Measurements from ENCODE around the gene SPINK2. TPM values are rescaled to one million over a fixed set of nuclear protein-coding genes. Genes with fewer than 3 reads are reported as not detected.

SPINK2 gene
- total RNA-seq, 1 donor from 2014 or later = not detected

DNA sequence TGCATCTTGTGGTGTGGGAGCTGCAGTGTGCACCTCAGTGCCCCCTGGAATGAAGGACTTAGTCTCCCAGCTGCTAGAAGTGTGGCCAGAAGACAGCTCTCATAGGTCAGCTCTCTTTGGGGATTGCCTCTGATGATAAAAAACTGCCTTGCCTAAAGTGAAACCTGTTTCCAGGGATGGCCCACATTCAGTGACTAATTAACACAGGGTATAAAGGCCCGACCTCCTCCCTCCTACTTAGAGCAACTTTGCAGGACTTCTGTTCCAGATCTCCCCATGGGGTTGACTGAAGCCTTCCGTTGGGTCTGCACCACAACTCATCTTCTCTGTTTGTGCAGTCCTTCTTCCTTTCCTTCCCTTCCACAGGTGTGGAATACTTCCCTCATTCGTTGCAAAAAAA lies 53.2 kb downstream of the SPINK2 start:
- TF ChIP-seq, protein P1, sequence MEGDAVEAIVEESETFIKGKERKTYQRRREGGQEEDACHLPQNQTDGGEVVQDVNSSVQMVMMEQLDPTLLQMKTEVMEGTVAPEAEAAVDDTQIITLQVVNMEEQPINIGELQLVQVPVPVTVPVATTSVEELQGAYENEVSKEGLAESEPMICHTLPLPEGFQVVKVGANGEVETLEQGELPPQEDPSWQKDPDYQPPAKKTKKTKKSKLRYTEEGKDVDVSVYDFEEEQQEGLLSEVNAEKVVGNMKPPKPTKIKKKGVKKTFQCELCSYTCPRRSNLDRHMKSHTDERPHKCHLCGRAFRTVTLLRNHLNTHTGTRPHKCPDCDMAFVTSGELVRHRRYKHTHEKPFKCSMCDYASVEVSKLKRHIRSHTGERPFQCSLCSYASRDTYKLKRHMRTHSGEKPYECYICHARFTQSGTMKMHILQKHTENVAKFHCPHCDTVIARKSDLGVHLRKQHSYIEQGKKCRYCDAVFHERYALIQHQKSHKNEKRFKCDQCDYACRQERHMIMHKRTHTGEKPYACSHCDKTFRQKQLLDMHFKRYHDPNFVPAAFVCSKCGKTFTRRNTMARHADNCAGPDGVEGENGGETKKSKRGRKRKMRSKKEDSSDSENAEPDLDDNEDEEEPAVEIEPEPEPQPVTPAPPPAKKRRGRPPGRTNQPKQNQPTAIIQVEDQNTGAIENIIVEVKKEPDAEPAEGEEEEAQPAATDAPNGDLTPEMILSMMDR (IDR thresholded peaks at IDR 0.05) = no peak
- intact Hi-C loops (cut with DNase I) = no loop called here
- Histone ChIP-seq H3K4me3 (no peak overlapping the region), H3K27me3 (no peaks in the 10 kb centered on the region), H3K36me3 (no peaks in the 10 kb centered on the region), H3K27ac (no peak overlapping the region), H3K4me1 (no peaks in the 10 kb centered on the region), H3K9me3 (no peaks in the 10 kb centered on the region)
- ATAC-seq = peak; percentile 26
- no peak for DNase-seq

DNA sequence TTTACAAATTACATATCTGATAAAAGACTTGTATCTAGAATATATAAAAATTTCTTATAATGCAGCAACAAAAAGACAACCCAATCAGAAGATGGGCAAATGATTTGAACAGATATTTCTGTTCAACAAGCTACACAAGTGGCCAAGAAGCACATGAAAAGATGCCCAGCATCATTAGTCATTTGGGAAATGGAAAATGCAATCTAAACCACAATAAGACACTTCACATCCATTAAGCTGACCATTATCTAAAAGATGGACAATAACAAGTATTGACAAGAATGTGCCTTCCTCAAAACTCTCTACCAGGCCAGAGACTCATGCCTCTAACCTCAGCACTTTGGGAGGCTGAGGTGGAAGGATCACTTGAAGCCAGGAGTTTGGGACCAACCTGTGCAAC lies 53.9 kb downstream of the SPINK2 start:
- no peak for ATAC-seq
- TF ChIP-seq, protein P1 (IDR thresholded peaks at IDR 0.05) = no peak
- DNase-seq = no peak
- Histone ChIP-seq H3K27ac (no peak overlapping the region), H3K4me3 (no peak overlapping the region), H3K4me1 (no peaks in the 10 kb centered on the region), H3K36me3 (no peaks in the 10 kb centered on the region), H3K27me3 (no peaks in the 10 kb centered on the region), H3K9me3 (no peaks in the 10 kb centered on the region)
- intact Hi-C loops (cut with DNase I) = no loop called here

DNA sequence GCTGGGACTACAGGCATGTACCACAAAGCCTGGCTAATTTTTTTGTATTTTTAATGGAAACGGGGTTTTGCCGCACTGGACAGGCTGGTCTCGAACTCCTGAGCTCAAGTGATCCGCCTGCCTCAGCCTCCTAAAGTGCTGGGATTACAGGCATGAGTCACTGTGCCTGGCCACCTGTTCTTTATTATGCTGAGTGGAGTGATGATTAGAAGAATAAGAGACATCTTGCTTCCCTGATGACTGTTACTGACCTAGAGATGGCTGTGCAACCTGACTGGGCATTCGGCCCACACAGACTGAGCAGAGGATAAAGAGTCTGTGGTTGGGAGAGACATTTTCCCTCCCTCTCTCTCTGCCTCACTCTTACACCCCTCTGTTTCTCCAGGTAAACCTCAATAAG lies 56.7 kb downstream of the SPINK2 start:
- no peak for ATAC-seq

DNA sequence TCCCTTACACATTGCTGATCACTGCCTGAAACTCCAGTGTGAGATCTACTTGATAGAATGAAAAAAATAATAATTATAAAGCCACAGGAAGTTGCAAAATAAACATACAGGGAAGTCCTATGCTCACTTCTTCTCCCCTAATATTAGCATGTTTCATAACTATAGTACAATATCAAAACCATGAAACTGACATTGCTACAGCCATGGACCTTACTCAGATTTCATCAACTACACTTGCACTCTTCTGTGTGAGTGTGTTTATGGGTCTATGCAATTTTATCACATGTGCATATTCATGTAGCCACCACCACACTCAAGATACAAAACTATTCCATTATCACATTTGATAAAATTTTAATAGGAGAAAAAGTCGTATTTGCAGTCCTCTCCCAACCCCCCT lies 57.3 kb downstream of the SPINK2 start:
- TF ChIP-seq, protein P1 (IDR thresholded peaks at IDR 0.05) = no peak
- ATAC-seq (peak; percentile 61), DNase-seq (no peak)
- Histone ChIP-seq H3K36me3 (no peaks in the 10 kb centered on the region), H3K27ac (no peak overlapping the region), H3K4me1 (peaks cover under 1% of the 10 kb centered on the region), H3K4me3 (no peak overlapping the region), H3K27me3 (no peaks in the 10 kb centered on the region), H3K9me3 (no peaks in the 10 kb centered on the region)
- intact Hi-C loops (cut with DNase I) = no loop called here

More for the DNA sequence above, 56.7 kb downstream of the SPINK2 start:
- Histone ChIP-seq H3K4me1 (no peaks in the 10 kb centered on the region), H3K27ac (no peak overlapping the region), H3K4me3 (no peak overlapping the region), H3K36me3 (no peaks in the 10 kb centered on the region), H3K9me3 (no peaks in the 10 kb centered on the region), H3K27me3 (no peaks in the 10 kb centered on the region)
- TF ChIP-seq, protein P1 (IDR thresholded peaks at IDR 0.05) = no peak
- intact Hi-C loops (cut with DNase I) = no loop called here
- DNase-seq = no peak

DNA sequence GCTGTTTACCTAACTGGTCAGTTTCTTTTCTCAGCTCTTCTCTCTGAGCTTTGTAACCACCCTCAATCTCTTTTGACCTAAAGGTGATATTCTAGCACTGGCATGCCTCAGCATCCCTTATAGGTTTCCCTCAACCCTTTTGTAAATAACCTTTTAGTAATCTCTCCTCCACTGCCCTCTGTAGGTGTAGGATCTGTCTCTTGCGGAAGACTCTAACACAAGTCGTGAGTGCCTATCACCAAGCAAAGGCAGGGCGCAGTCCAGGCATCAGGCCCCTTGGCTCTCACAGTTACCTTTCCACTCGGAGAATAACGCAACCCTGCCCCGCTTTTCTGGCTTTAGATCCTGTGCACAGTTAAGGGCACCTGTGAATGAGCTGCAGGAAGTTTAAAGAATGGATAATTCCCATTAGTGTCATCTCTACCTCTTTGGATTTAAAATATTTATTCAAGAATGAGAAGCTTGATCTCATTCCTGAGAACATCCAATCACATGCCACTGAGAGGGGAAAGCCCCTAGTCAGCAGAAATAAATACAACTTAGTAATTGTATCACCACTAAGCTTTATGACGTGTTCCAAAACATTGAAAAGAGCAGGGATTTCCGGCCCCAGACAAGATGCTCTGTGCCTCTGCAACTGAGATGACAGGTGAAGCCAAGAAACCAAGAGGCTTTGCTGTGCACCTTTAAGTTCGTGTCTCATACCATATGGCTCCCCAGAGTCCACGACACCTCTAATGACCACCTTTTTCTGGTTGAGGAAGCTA lies 58.8 kb downstream of the SPINK2 start:
- ATAC-seq (no peak), DNase-seq (no peak)
- Histone ChIP-seq H3K36me3 (no peaks in the 10 kb centered on the region), H3K27ac (no peak overlapping the region), H3K27me3 (no peaks in the 10 kb centered on the region), H3K4me1 (peaks cover 14% of the 10 kb centered on the region), H3K4me3 (no peak overlapping the region), H3K9me3 (no peaks in the 10 kb centered on the region)
- TF ChIP-seq, protein P1 (IDR thresholded peaks at IDR 0.05) = no peak
- intact Hi-C loops (cut with DNase I) = no loop called here

Data from upper lobe of right lung (tissue), 1 donor.